Esophagus squamous epithelium (tissue), 4 donors: ENCODE data around the gene OR7A5.

ENCODE experiments used
- CTCF ChIP-seq, 6 experiments: fragments of 450-650 bp in 4 of 6; fragments of 200-600 bp in 2 of 6; sonication (generic) in 2 of 6; IDR thresholded peaks; one replicate each; pipeline ENCODE4 v1.5.1; 2016 to 2019; ENCODE audit warnings: antibody characterized with exemption in 6 of 6, mild to moderate bottlenecking in 4 of 6, moderate library complexity in 4 of 6
- POLR2A ChIP-seq, 4 donors: fragments of 450-650 bp; IDR thresholded peaks; one replicate each; pipeline ENCODE4 v1.6.1; 2017; ENCODE audit warnings: antibody characterized with exemption in 4 of 4, mild to moderate bottlenecking in 4 of 4, moderate library complexity in 3 of 4

- TF ChIP-seq CTCF (IDR thresholded peaks at IDR 0.05) (no peak), POLR2A (IDR thresholded peaks at IDR 0.05) (no peak)
Observed at GRCh38 chr19:14814982-14815652, 19.9 kb downstream of the OR7A5 start.
